GM12878 (cell line): ENCODE results near the gene EYA2. TPM values are rescaled to one million over a fixed set of nuclear protein-coding genes. Genes with fewer than 3 reads are reported as not detected.

Source experiments
- ATAC-seq: fragments of 200-7000 bp; cut with Tn5 transposase; 3 replicates; pipeline ENCODE4 v1.9.1; 2020; ENCODE audit warnings: mild to moderate bottlenecking, moderate library complexity
- BruUV-seq: library from RNA; stranded (reverse); fragments of 400-500 nt; replicated peaks from 2 replicates; lab custom pipeline; 2021; lab: Mats Ljungman, UMichigan
- CTCF ChIA-PET: fragments of 300-600 bp; sonication (Branson Sonifier 250); formaldehyde crosslinking; extraction: SDS; loops from one replicate; lab custom pipeline; 2021; ENCODE audit warnings: inconsistent platforms; lab: Yijun Ruan, JAX
- POLR2A ChIA-PET: fragments of 350-600 bp; formaldehyde crosslinking; extraction: SDS; loops from one replicate; lab custom pipeline; 2021; ENCODE audit warnings: inconsistent platforms; lab: Charles Lee
- RAD21 ChIA-PET: fragments of 300-600 bp; sonication (Branson Sonifier 250); formaldehyde crosslinking; loops from one replicate; lab custom pipeline; 2023; ENCODE audit warnings: antibody characterized with exemption; ENCODE audit not compliant: unreplicated experiment; lab: Charles Lee
- SMC1A ChIA-PET: fragments of 300-600 bp; sonication (Branson Sonifier 250); formaldehyde crosslinking; loops from one replicate; lab custom pipeline; 2023; ENCODE audit not compliant: unreplicated experiment, uncharacterized antibody; lab: Charles Lee
- DNase-seq: peaks from one replicate; pipeline ENCODE4 v3.0.0-alpha.2; 2011; ENCODE audit warnings: low read depth, low spot score
- FAIRE-seq: peaks from 3 replicates; lab custom pipeline; 2011; peaks lifted over from hg19 to GRCh38; lab: Jason Lieb, UNC
- H2AFZ ChIP-seq: 2 replicates; pipeline ENCODE4 v1.6.0; 2011; ENCODE audit warnings: low read depth, low read length, control low read depth; ENCODE audit not compliant: control insufficient read depth
- H3K27ac ChIP-seq: 2 replicates; pipeline ENCODE4 v1.5.1; 2011; ENCODE audit warnings: control low read depth; ENCODE audit not compliant: control insufficient read depth, insufficient read depth
- H3K27me3 ChIP-seq, 2 experiments: replicated peaks in 1 of 2; 2 replicates each; pipeline versions ENCODE4 v1.6.0 to v1.6.1; 2011; ENCODE audit warnings: low read length in 1 of 2; ENCODE audit not compliant: control insufficient read depth in 2 of 2, insufficient read depth in 2 of 2
- H3K36me3 ChIP-seq, 2 experiments: 2 replicates each; pipeline ENCODE4 v1.5.1; 2011; ENCODE audit warnings: low read length in 1 of 2; ENCODE audit not compliant: control insufficient read depth in 2 of 2, insufficient read depth in 2 of 2
- H3K4me1 ChIP-seq: 2 replicates; pipeline ENCODE4 v1.6.1; 2011; ENCODE audit warnings: mild to moderate bottlenecking, low read length, moderate library complexity, mixed read lengths; ENCODE audit not compliant: control insufficient read depth, insufficient read depth
- H3K4me2 ChIP-seq: 2 replicates; pipeline ENCODE4 v1.6.0; 2011; ENCODE audit warnings: control low read depth; ENCODE audit not compliant: control insufficient read depth, insufficient read depth
- H3K4me3 ChIP-seq: fragments of 200-600 bp; sonication (generic); 2 replicates; pipeline ENCODE4 v1.5.1; 2016
- H3K79me2 ChIP-seq: 2 replicates; pipeline ENCODE4 v1.6.0; 2011; ENCODE audit warnings: low read length; ENCODE audit not compliant: control insufficient read depth, insufficient read depth
- H3K9ac ChIP-seq: 2 replicates; pipeline ENCODE4 v1.8.0; 2011; ENCODE audit warnings: low read length, control low read depth, mixed read lengths; ENCODE audit not compliant: control insufficient read depth, insufficient read depth
- H3K9me3 ChIP-seq: replicated peaks from 3 replicates; pipeline ENCODE4 v1.5.1; 2011; ENCODE audit warnings: mild to moderate bottlenecking, low read length; ENCODE audit not compliant: control insufficient read depth, insufficient read depth
- H4K20me1 ChIP-seq: 2 replicates; pipeline ENCODE4 v1.6.0; 2011; ENCODE audit not compliant: control insufficient read depth, insufficient read depth
- BCL11A ChIP-seq: IDR thresholded peaks from 2 replicates; pipeline ENCODE4 v1.6.1; 2011; ENCODE audit warnings: low read depth, low read length
- BHLHE40 ChIP-seq, 2 experiments: fragments of 450-650 bp in 1 of 2; IDR thresholded peaks; 2 replicates each; pipeline ENCODE4 v1.6.1; 2011 to 2017; ENCODE audit warnings: low read depth in 2 of 2, borderline replicate concordance in 1 of 2, improper control_type of control experiment in 1 of 2, low read length in 1 of 2, mild to moderate bottlenecking in 1 of 2
- CBX3 ChIP-seq: fragments of 200-600 bp; sonication (generic); IDR thresholded peaks from 2 replicates; pipeline ENCODE4 v1.6.1; 2016; ENCODE audit warnings: low read depth, borderline replicate concordance
- CEBPB ChIP-seq, 2 experiments: fragments of 150-350 bp in 1 of 2; IDR thresholded peaks; 2 replicates each; pipeline ENCODE4 v1.6.1; 2012 to 2014; ENCODE audit warnings: low read depth in 2 of 2, low read length in 2 of 2, borderline replicate concordance in 1 of 2, inconsistent platforms in 1 of 2
- CHD4 ChIP-seq: fragments of 200-600 bp; sonication (generic); IDR thresholded peaks from 2 replicates; pipeline ENCODE4 v1.6.1; 2016; ENCODE audit warnings: mild to moderate bottlenecking
- E2F4 ChIP-seq: IDR thresholded peaks from 2 replicates; pipeline ENCODE4 v1.6.1; 2012; ENCODE audit warnings: low read depth, low read length, improper control_type of control experiment
- HDGF ChIP-seq: fragments of 450-650 bp; IDR thresholded peaks from 2 replicates; pipeline ENCODE4 v1.6.1; 2016; ENCODE audit warnings: antibody characterized with exemption
- IRF3 ChIP-seq: fragments of 450-650 bp; IDR thresholded peaks from 2 replicates; pipeline ENCODE4 v1.6.1; 2014; ENCODE audit warnings: mild to moderate bottlenecking
- KDM1A ChIP-seq: fragments of 200-600 bp; sonication (generic); IDR thresholded peaks from 2 replicates; pipeline ENCODE4 v1.6.1; 2016; ENCODE audit warnings: borderline replicate concordance
- MYC ChIP-seq: IDR thresholded peaks from 2 replicates; pipeline ENCODE4 v1.6.1; 2011; ENCODE audit warnings: mild to moderate bottlenecking, low read length, moderate library complexity, inconsistent platforms; ENCODE audit not compliant: insufficient read depth, insufficient replicate concordance, insufficient read length, severe bottlenecking
- NRF1 ChIP-seq: conservative IDR thresholded peaks from 2 replicates; pipeline ENCODE4 v1.6.1; 2011; ENCODE audit warnings: mild to moderate bottlenecking, low read depth, low read length, improper control_type of control experiment
- PAX5 ChIP-seq: IDR thresholded peaks from 2 replicates; pipeline ENCODE4 v1.6.1; 2011; ENCODE audit warnings: low read depth, low read length, borderline replicate concordance
- RB1 ChIP-seq: fragments of 450-650 bp; formaldehyde crosslinking; IDR thresholded peaks from 2 replicates; pipeline ENCODE4 v1.6.1; 2017; ENCODE audit warnings: mild to moderate bottlenecking, borderline replicate concordance
- SMARCA5 ChIP-seq: fragments of 450-650 bp; IDR thresholded peaks from 2 replicates; pipeline ENCODE4 v1.6.1; 2017; ENCODE audit warnings: mild to moderate bottlenecking
- TAF1 ChIP-seq: IDR thresholded peaks from 2 replicates; pipeline ENCODE4 v1.6.1; 2011; ENCODE audit warnings: mild to moderate bottlenecking, low read depth, low read length, borderline replicate concordance
- TARDBP ChIP-seq: IDR thresholded peaks from 2 replicates; pipeline ENCODE4 v1.6.1; 2016; ENCODE audit warnings: borderline replicate concordance
- USF2 ChIP-seq: IDR thresholded peaks from 2 replicates; pipeline ENCODE4 v1.6.1; 2011; ENCODE audit warnings: low read depth, low read length, improper control_type of control experiment, borderline replicate concordance
- YBX1 ChIP-seq: fragments of 450-650 bp; IDR thresholded peaks from 2 replicates; pipeline ENCODE4 v1.6.1; 2016; ENCODE audit warnings: antibody characterized with exemption
- ZNF622 ChIP-seq: fragments of 450-650 bp; IDR thresholded peaks from 2 replicates; pipeline ENCODE4 v1.6.1; 2017; ENCODE audit warnings: mild to moderate bottlenecking, inconsistent platforms
- in situ Hi-C: fragments of 300-500 bp; cut with MboI; formaldehyde crosslinking; loops from 9 replicates; pipeline ENCODE4 v1.14.3; 2018; ENCODE audit warnings: mixed read lengths
- intact Hi-C: fragments of 100-400 bp; cut with micrococcal nuclease; formaldehyde crosslinking; loops from one replicate; pipeline ENCODE4 v1.14.2; 2022; ENCODE audit not compliant: unreplicated experiment
- polyA plus RNA-seq, 11 experiments: library from polyadenylated mRNA; depleted of rRNA in 4 of 11; unstranded in 6 of 11; stranded (reverse) in 5 of 11; fragments of >200 nt; fragmentation: Nextera tagmentation in 4 of 11; fragmentation: Illumina TruSeq in 1 of 11; extraction: Ambion mirVana in 4 of 11; extraction: Trizol in 1 of 11; gene quantifications; 1 replicate in 1 of 11; 2 replicates in 10 of 11; pipeline versions ENCODE4 v1.2.1 to v1.2.3, GENCODE V29; 2011 to 2016; ENCODE audit warnings: inconsistent platforms in 2 of 11, missing spikeins in 2 of 11, low read depth in 1 of 11
- total RNA-seq, 4 experiments: library from RNA; depleted of rRNA in 3 of 4; stranded (reverse); fragments of >200 nt in 3 of 4; fragmentation: Illumina TruSeq in 1 of 4; extraction: Trizol in 1 of 4; gene quantifications; 2 replicates each; pipeline versions ENCODE4 v1.2.1 to v1.2.3, GENCODE V29; 2013 to 2021

EYA2 gene
- total and polyA plus RNA-seq, 10 of the 15 experiments (the other 5 are each of a cell fraction or from before 2014, with no cell fraction given) = 0.20 TPM; not detected in 9

GRCh38 chr20:46981184-46981583, 86.5 kb downstream of the EYA2 start:
- Histone ChIP-seq H3K4me1 (no peaks in the 10 kb centered on the region), H3K4me2 (no peak overlapping the region), H3K9ac (no peak overlapping the region), H3K27ac (no peak overlapping the region), H3K36me3 (no peaks in the 10 kb centered on the region)
- no peak for ATAC-seq
- no peak for DNase-seq
- RAD21 ChIA-PET = no interaction called here
- no peak for TF ChIP-seq MYC
- no peak for TF ChIP-seq NRF1
- no peak for TF ChIP-seq SMARCA5
- no peak for TF ChIP-seq KDM1A
- no peak for TF ChIP-seq HDGF
- no peak for TF ChIP-seq E2F4
- TF ChIP-seq ZNF622 = no peak
- TF ChIP-seq YBX1 = no peak
- no peak for TF ChIP-seq TARDBP
- TF ChIP-seq USF2 = no peak
- TF ChIP-seq CEBPB (IDR thresholded peaks at IDR 0.05; ENCODE audit: borderline replicate concordance in 1 of 2, low read depth in 2 of 2, low read length in 2 of 2) = no peak
- no peak for TF ChIP-seq PAX5
- no peak for TF ChIP-seq BHLHE40 (IDR thresholded peaks at IDR 0.05; ENCODE audit: borderline replicate concordance in 1 of 2, low read depth in 2 of 2, low read length in 1 of 2)
- TF ChIP-seq CHD4 = no peak
- TF ChIP-seq TAF1 = no peak
- no peak for TF ChIP-seq CBX3
- no peak for TF ChIP-seq IRF3
- TF ChIP-seq RB1 = no peak
- TF ChIP-seq BCL11A = no peak
- TF ChIP-seq, all 136 proteins: peak for 0
- intact Hi-C loops = no loop called here
- SMC1A ChIA-PET = interaction anchor here (0.7 kb wide), 1 partner anchor 19 kb away, joined by 3 read pairs; no protein-coding TSS in a partner anchor
- H4K20me1 ChIP-seq = no peaks in the 10 kb centered on the region
- H3K9me3 ChIP-seq = no peaks in the 10 kb centered on the region; the same call in 2 of the 3 replicates
- no peak for FAIRE-seq
- H3K27me3 ChIP-seq = no peaks in the 10 kb centered on the region; a peak in 1 of 4 replicates
- H3K4me3 ChIP-seq = no peak overlapping the region
- no TSS peak for BruUV-seq
- H2AFZ ChIP-seq = no peak overlapping the region
- CTCF ChIA-PET = interaction anchor here (2.0 kb wide), 1 partner anchor 8 kb away, joined by 6 read pairs; no protein-coding TSS in a partner anchor
- in situ Hi-C loops = no loop called here
- H3K79me2 ChIP-seq = no peaks in the 10 kb centered on the region
- POLR2A ChIA-PET = no interaction called here
